ENCODE results near the gene CDH22. TPM values are rescaled to one million over a fixed set of nuclear protein-coding genes. Genes with fewer than 3 reads are reported as not detected.

The CDH22 gene
- total RNA-seq, 1 experiment from 2014 or later: not detected

- no peaks in the 10 kb centered on the region for H3K9me3 ChIP-seq (ENCODE audit: control insufficient read depth, insufficient read depth, low read depth, low read length)
- intact Hi-C loops (cut with micrococcal nuclease; ENCODE audit: unreplicated experiment): no loop called here
- H3K4me3 ChIP-seq (ENCODE audit: low read depth in 2 of 2, low read length in 2 of 2): no peak overlapping the region
- no peak for TF ChIP-seq SIN3A (IDR thresholded peaks at IDR 0.05; ENCODE audit: borderline replicate concordance, insufficient read depth, low read depth, low read length)
- TF ChIP-seq CTCF (IDR thresholded peaks at IDR 0.05): no peak
- TF ChIP-seq POLR2AphosphoS5 (IDR thresholded peaks at IDR 0.05; ENCODE audit: low read depth, low read length): no peak
- TF ChIP-seq REST (IDR thresholded peaks at IDR 0.05; ENCODE audit: insufficient read depth in 1 of 2, low read depth in 2 of 2, low read length in 1 of 2): no peak
- no peak for TF ChIP-seq TCF7L2 (IDR thresholded peaks at IDR 0.05; ENCODE audit: low read depth, low read length)
- H3K27me3 ChIP-seq (ENCODE audit: control insufficient read depth, insufficient read depth, low read length): no peaks in the 10 kb centered on the region; the same call in 1 of the 2 replicates
- no peak overlapping the region for H3K27ac ChIP-seq (ENCODE audit: low read length)
- ATAC-seq (no peak), DNase-seq (ENCODE audit: low read depth, low spot score) (no peak)
- H3K4me1 ChIP-seq (ENCODE audit: control insufficient read depth, insufficient read depth, low read length): no peaks in the 10 kb centered on the region
- CTCF ChIA-PET: no interaction called here
- POLR2A ChIA-PET: no interaction called here
- in situ Hi-C loops (cut with HindIII; ENCODE audit: low pct_unique_long_range_greater_than_20kb, low sequenced_read_pairs): no loop called here
- H3K36me3 ChIP-seq (ENCODE audit: control insufficient read depth, insufficient read depth, low read length): no peaks in the 10 kb centered on the region
- no TSS peak for BruUV-seq (replicated peaks)
Observed at GRCh38 chr20:46324379-46324778, 16.1 kb upstream of the CDH22 start.

- Histone ChIP-seq H3K4me3 (ENCODE audit: low read depth in 2 of 2, low read length in 2 of 2) (no peak overlapping the region), H3K27ac (ENCODE audit: low read length) (no peak overlapping the region), H3K27me3 (ENCODE audit: control insufficient read depth, insufficient read depth, low read length) (no peaks in the 10 kb centered on the region; the same call in 1 of the 2 replicates), H3K9me3 (ENCODE audit: control insufficient read depth, insufficient read depth, low read depth, low read length) (no peaks in the 10 kb centered on the region), H3K4me1 (ENCODE audit: control insufficient read depth, insufficient read depth, low read length) (no peaks in the 10 kb centered on the region), H3K36me3 (ENCODE audit: control insufficient read depth, insufficient read depth, low read length) (no peaks in the 10 kb centered on the region)
- intact Hi-C loops (cut with micrococcal nuclease; ENCODE audit: unreplicated experiment): no loop called here
- CTCF ChIA-PET: no interaction called here
- in situ Hi-C loops (cut with HindIII; ENCODE audit: low pct_unique_long_range_greater_than_20kb, low sequenced_read_pairs): no loop called here
- BruUV-seq (replicated peaks): no TSS peak
- TF ChIP-seq TCF7L2 (IDR thresholded peaks at IDR 0.05; ENCODE audit: low read depth, low read length) (no peak), CTCF (IDR thresholded peaks at IDR 0.05) (no peak), POLR2AphosphoS5 (IDR thresholded peaks at IDR 0.05; ENCODE audit: low read depth, low read length) (no peak), SIN3A (IDR thresholded peaks at IDR 0.05; ENCODE audit: borderline replicate concordance, insufficient read depth, low read depth, low read length) (no peak), REST (IDR thresholded peaks at IDR 0.05; ENCODE audit: insufficient read depth in 1 of 2, low read depth in 2 of 2, low read length in 1 of 2) (no peak)
- DNase-seq (ENCODE audit: low read depth, low spot score) (no peak), ATAC-seq (no peak)
- POLR2A ChIA-PET: no interaction called here
Observed at GRCh38 chr20:46323557-46323956, 15.3 kb upstream of the CDH22 start.
